Activated naive CD4-positive, alpha-beta T cell treated with anti-CD3 and anti-CD28 coated beads for 36 hours (primary cell): ENCODE data around the gene CKAP2. TPM values are rescaled to one million over a fixed set of nuclear protein-coding genes. Genes with fewer than 3 reads are reported as not detected.
"Not testable (repeated sequence)": the region's sequence is repeated elsewhere in the genome, so short reads cannot be mapped to it uniquely, and the experiment has no call there.

Experiments used
- CTCF ChIA-PET: fragments of 350-600 bp; sonication (Branson Sonifier 250); formaldehyde crosslinking; loops from one replicate; lab custom pipeline; 2021; ENCODE audit warnings: antibody characterized with exemption; lab: Charles Lee
- DNase-seq: peaks from one replicate; pipeline ENCODE4 v3.0.0-alpha.2; 2020
- H3K27ac Mint-ChIP-seq: one replicate; pipeline ENCODE4 v1.8.0; 2021; ENCODE audit warnings: mild to moderate bottlenecking, mixed read lengths
- H3K27me3 Mint-ChIP-seq: one replicate; pipeline ENCODE4 v1.8.0; 2021; ENCODE audit warnings: low read depth, mixed read lengths
- H3K36me3 Mint-ChIP-seq: one replicate; pipeline ENCODE4 v1.8.0; 2021; ENCODE audit warnings: low read depth, mixed read lengths
- H3K4me1 Mint-ChIP-seq: one replicate; pipeline ENCODE4 v1.8.0; 2021; ENCODE audit warnings: low read depth, mixed read lengths
- H3K4me3 Mint-ChIP-seq: one replicate; pipeline ENCODE4 v1.8.0; 2021; ENCODE audit warnings: mild to moderate bottlenecking, moderate library complexity, mixed read lengths
- H3K9me3 Mint-ChIP-seq: one replicate; pipeline ENCODE4 v1.8.0; 2021; ENCODE audit warnings: mixed read lengths
- intact Hi-C: fragments of 100-400 bp; cut with micrococcal nuclease; formaldehyde crosslinking; loops from one replicate; pipeline ENCODE4 v1.15.1; 2023
- total RNA-seq, 2 experiments: library from RNA; stranded (reverse); gene quantifications; one replicate each; pipeline ENCODE4 v1.2.3, GENCODE V29; 2021

CKAP2 gene
- total RNA-seq, 2 experiments from 2014 or later: 81.3 to 82.8 TPM

GRCh38 chr13:52509532-52509931 is 54.3 kb downstream of the CKAP2 start:
- H3K27me3 Mint-ChIP-seq, H3K4me3 Mint-ChIP-seq, DNase-seq, H3K36me3 Mint-ChIP-seq, H3K27ac Mint-ChIP-seq, CTCF ChIA-PET, intact Hi-C loops, H3K4me1 Mint-ChIP-seq: not testable (repeated sequence)
- H3K9me3 Mint-ChIP-seq: peaks cover 11% of the 10 kb centered on the region

- H3K36me3 Mint-ChIP-seq, H3K4me1 Mint-ChIP-seq, H3K27me3 Mint-ChIP-seq, DNase-seq, H3K4me3 Mint-ChIP-seq, CTCF ChIA-PET, H3K27ac Mint-ChIP-seq, intact Hi-C loops: not testable (repeated sequence)
- H3K9me3 Mint-ChIP-seq: peaks cover 11% of the 10 kb centered on the region
Measured at GRCh38 chr13:52510221-52510797, 55.0 kb downstream of the CKAP2 start.

GRCh38 chr13:52511598-52511997 is 56.3 kb downstream of the CKAP2 start:
- H3K27ac Mint-ChIP-seq, H3K4me1 Mint-ChIP-seq, H3K36me3 Mint-ChIP-seq, intact Hi-C loops, CTCF ChIA-PET, H3K4me3 Mint-ChIP-seq, H3K27me3 Mint-ChIP-seq, DNase-seq: not testable (repeated sequence)
- peaks cover 11% of the 10 kb centered on the region for H3K9me3 Mint-ChIP-seq

GRCh38 chr13:52513957-52514596 is 58.8 kb downstream of the CKAP2 start:
- intact Hi-C loops, H3K36me3 Mint-ChIP-seq, H3K27me3 Mint-ChIP-seq, CTCF ChIA-PET, H3K4me3 Mint-ChIP-seq, H3K27ac Mint-ChIP-seq, H3K4me1 Mint-ChIP-seq: not testable (repeated sequence)
- peaks cover 11% of the 10 kb centered on the region for H3K9me3 Mint-ChIP-seq
- DNase-seq: peak; percentile 6

GRCh38 chr13:52523323-52523722 is 68.0 kb downstream of the CKAP2 start:
- H3K27ac Mint-ChIP-seq, H3K4me1 Mint-ChIP-seq, CTCF ChIA-PET, DNase-seq, H3K36me3 Mint-ChIP-seq, intact Hi-C loops, H3K9me3 Mint-ChIP-seq, H3K4me3 Mint-ChIP-seq: not testable (repeated sequence)
- H3K27me3 Mint-ChIP-seq: peaks cover 16% of the 10 kb centered on the region

Other genes starting within 250 kb of the CKAP2 start
- gene THSD1, start 49.3 kb upstream of the CKAP2 start, total RNA-seq: under 1 TPM in 1 of 2 experiments, not detected in 1; 0.07 TPM
- 10 to 100 TPM; 25.3 to 32.0 TPM for gene VPS36, start 4.8 kb upstream of the CKAP2 start, total RNA-seq
- gene HNRNPA1L2, start 187.0 kb downstream of the CKAP2 start, total RNA-seq: 1 to 10 TPM; 6.2 to 6.7 TPM
- gene SUGT1, start 197.4 kb downstream of the CKAP2 start, total RNA-seq: 10 to 100 TPM; 42.7 to 44.1 TPM